ENCODE results near the gene F12.

The F12 gene

DNA sequence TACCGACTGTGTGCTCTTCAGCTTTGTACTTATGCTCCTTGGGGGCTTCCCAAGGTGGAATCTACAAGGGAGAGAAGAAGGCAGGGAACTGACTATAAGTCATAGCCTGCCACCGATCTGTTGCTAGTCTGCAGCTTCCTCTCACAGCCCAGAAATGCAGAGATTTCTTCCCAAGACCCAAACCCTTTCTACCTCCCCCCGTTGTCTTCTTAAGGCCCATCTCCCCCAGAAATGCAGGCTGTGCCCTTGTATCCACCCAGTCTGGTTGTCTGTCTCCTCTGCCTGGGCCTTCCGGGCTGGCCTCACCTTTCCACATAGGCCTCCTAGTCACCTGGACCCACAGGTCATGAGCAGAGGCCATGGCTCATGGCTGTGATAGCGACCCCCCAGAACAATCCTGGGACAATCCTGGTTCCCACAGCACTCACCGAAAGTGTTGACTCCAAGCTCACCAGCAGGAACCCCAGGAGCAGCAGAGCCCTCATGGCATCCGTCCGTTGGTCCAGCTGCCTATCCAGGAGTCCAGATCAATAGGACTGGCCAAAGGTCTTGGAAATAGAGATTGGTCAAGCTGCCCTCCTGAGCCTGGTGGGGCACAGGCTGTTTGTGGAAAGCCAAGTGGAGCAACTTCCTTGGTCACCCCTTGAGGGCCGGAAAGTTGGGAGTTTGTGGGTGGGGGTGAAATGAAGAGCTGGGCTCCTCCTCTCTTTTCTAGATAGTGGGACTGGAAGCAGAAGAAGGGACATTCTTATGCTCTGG is at the start of gene F12:
Gene F12, minus strand, starts transcription at position 522 of the 759 bp plus-strand sequence. Its CDS starts 37 bp downstream, at position 485.
- TF ChIP-seq GATA2 (IDR thresholded peaks at IDR 0.05; ENCODE audit: low read depth, low read length) (no peak), GATA3 (IDR thresholded peaks at IDR 0.05; ENCODE audit: low read depth, low read length) (no peak)

DNA sequence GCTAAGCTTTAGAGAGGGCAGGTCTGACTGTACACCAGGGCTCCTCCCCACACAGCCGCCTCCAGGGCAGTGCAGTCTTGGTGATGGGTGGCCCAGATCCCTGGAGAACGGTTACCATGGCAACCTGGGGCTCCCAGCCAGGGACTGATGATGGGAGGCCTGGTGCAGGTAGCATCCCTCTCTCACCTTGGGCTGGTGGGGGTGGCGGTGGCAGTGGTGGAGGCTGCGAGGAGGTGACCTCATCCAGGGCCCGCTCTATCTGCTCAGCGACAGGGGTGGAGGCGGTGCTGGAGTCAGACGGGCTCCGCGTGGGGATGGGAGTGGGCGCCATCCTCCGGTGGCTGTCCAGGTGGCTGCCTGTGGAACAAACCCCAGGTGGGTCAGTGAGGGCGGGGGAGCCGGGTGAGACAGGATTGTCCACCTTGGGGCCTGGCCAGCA is 49.6 kb upstream of the F12 start:
- TF ChIP-seq GATA2 (IDR thresholded peaks at IDR 0.05; ENCODE audit: low read depth, low read length) (no peak), GATA3 (IDR thresholded peaks at IDR 0.05; ENCODE audit: low read depth, low read length) (no peak)

DNA sequence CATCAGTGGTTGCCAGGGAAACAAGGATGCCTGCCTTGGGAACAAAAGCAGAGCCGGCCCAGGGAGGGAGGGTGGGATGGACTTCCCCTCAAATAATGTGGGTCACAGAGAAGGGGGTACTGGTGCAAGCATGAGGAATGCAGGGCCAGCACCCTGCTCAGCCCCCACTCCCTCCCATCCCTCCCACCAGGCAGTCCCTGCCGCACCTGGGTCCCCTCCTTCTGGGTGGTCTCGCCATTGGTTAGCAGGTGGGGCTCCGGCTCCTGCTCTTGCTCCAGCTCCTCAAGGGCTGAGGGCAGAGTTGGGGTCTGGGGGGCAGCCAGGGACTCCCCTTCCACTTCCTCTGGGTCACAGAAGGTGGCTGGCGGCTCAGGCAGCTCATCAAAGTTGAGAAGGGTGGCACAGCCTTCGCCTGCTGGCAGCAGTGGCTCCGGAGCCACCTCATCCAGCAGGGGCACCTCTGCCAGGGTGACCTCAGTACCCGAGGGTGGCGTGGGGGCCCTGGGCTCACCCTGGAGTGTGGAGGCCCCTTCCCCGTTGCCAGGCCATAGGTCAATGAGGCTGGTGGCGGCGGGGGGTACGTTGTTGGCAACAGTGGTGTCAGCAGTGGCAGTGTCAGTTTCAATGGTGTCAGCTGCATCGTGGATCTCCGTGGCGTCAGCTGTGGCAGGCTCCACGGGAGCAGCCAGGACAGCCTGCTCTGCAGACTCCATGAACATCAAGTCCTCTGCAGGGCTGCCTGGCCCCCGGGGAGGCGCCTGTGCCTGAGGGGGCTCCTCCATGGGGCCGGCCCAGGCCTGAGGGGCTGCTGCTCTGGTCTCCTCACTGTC is 48.7 kb upstream of the F12 start:
- TF ChIP-seq GATA3 (IDR thresholded peaks at IDR 0.05; ENCODE audit: low read depth, low read length) (no peak), GATA2 (IDR thresholded peaks at IDR 0.05; ENCODE audit: low read depth, low read length) (no peak)

DNA sequence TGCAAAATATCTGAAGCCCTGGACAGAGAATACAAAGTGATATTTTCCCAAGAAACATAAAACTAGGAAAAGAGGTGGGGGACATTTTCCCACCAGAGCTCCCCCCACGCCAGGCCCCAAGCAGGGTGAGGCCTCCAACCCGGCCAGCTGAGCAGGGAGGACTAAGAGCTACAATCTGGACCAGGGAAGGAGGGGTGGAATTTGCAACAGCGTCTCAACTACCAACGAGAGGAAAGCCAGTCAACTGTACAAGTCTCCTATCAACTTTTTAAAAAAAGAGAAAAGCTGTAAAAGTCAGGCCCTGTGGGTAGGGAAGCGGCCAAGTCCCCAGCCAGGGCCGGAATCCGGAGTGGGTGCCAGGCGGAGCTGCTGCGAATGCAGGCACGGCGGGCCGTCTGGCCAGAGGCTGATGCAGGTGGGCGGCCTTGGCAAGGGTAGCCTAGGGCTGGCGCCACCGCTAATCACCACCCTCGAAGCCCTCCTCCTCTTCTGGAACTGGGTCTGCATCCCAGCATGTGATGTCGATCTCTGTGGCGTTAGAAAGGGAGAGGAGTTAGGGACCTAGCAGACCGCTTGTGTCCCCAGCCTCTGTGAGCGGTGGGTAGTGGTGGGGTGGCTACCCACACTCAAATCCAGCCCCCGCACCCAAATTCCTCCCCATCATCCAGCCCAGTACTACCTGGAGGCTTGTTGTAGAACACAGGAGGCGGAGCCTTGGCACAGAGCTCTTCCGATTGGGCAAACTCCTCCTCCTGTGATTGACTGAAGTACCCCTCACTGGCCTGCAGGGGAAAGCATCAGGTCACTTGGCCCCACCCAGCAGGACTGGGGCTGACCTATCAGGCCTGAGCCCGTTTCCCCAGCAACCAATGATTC is 47.9 kb upstream of the F12 start:
- TF ChIP-seq GATA2 (IDR thresholded peaks at IDR 0.05; ENCODE audit: low read depth, low read length), result no peak
- TF ChIP-seq GATA3 (IDR thresholded peaks at IDR 0.05; ENCODE audit: low read depth, low read length), result no peak

DNA sequence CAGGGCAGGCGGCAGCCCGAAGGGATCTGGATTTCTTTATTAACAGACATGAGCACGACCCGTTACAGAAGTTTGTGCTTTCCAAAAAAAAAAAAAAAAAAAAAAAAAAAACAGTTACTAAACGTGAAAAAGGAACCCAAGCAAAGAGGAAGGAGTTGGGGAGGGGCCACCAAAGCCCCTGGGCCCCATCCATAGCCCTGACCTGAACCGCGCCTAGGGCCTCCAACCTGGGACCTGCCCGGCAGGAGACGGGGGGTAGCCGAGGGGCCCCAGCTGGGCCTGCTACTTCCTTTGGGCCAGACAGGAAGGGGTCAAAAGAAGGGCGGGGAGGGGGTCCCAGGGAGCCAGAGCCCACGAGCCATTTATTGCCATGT is 47.2 kb upstream of the F12 start:
- TF ChIP-seq GATA3 (IDR thresholded peaks at IDR 0.05; ENCODE audit: low read depth, low read length), result no peak
- TF ChIP-seq GATA2 (IDR thresholded peaks at IDR 0.05; ENCODE audit: low read depth, low read length), result no peak

DNA sequence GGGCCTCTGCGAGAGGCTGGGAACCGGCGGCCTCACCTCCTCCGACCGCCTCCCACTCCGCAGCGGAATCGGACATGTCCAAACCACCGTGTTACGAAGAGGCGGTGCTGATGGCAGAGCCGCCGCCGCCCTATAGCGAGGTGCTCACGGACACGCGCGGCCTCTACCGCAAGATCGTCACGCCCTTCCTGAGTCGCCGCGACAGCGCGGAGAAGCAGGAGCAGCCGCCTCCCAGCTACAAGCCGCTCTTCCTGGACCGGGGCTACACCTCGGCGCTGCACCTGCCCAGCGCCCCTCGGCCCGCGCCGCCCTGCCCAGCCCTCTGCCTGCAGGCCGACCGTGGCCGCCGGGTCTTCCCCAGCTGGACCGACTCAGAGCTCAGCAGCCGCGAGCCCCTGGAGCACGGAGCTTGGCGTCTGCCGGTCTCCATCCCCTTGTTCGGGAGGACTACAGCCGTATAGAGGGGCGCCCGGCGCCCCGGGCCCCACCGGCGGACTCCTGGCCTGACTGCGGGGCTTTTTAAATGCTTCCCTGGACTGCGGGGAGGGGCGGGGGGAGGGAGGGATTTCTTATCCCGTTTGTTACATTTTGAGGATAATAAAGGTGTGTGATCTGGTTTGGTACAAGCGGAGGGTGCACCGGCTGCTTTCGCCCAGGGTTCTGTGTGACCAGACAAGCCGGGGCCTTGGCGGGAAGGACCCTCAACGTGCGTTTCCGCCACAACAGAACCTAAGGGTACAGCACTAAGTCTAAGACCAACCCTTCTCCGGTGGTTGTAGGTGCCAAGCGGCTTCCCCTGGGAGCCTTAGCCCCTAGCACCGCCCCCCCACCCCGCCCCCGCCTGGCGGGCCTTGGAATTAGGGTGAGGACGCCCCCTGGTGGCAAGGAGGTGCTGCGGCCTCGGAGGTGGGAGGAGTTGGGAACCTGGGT is 46.6 kb upstream of the F12 start:
- TF ChIP-seq GATA2 (IDR thresholded peaks at IDR 0.05; ENCODE audit: low read depth, low read length), result no peak
- TF ChIP-seq GATA3 (IDR thresholded peaks at IDR 0.05; ENCODE audit: low read depth, low read length), result no peak

DNA sequence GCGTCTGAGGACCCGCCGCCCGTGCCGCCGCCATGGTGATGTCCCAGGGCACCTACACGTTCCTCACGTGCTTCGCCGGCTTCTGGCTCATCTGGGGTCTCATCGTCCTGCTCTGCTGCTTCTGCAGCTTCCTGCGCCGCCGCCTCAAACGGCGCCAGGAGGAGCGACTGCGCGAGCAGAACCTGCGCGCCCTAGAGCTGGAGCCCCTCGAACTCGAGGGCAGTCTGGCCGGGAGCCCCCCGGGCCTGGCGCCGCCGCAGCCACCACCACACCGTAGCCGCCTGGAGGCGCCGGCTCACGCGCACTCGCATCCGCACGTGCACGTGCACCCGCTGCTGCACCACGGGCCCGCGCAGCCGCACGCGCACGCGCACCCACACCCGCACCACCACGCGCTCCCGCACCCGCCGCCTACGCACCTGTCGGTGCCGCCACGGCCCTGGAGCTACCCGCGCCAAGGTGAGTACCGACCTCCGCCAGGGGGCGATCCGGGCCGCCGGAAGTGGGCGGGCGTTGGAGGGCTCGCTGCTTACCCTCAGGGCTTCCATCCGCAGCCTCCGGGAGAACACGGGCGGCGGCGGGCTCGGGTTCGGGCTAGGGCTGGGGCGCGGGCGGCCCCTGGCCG is 45.8 kb upstream of the F12 start:
- TF ChIP-seq GATA2 (IDR thresholded peaks at IDR 0.05; ENCODE audit: low read depth, low read length) (no peak), GATA3 (IDR thresholded peaks at IDR 0.05; ENCODE audit: low read depth, low read length) (no peak)

DNA sequence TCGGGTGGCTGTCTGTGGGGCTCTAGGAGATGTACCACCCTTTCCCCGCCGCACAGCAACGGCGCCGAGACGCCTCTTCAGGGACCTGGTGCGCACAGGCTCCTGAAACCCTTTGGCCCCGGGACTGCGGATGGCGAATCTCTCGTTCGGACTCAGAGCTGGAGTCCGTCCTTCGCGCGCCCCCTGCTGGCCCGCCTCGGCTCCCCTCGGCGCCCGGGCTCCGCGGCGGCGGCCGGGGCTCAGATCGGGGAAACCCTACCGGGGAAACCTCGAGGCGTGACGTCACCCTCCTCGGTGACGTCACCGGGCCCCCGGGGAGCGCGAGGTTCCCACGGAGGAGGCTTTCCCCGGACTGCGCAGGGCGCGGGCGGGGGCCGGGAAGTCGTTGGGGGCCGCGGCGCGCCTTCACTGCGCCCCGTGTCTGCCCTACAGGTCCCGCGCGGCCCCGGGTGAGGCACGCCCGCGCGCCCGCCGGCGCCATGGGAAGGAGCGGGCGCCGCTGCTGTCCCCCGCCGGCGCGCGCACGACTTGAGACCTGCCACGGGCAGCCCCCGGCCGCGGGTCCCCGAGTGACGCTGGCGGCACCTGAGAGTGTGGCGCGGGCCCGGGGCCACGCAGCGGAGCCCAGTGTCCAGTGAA is 45.2 kb upstream of the F12 start:
- TF ChIP-seq GATA3 (IDR thresholded peaks at IDR 0.05; ENCODE audit: low read depth, low read length) (no peak), GATA2 (IDR thresholded peaks at IDR 0.05; ENCODE audit: low read depth, low read length) (no peak; the same call in 1 of the 2 replicates)

DNA sequence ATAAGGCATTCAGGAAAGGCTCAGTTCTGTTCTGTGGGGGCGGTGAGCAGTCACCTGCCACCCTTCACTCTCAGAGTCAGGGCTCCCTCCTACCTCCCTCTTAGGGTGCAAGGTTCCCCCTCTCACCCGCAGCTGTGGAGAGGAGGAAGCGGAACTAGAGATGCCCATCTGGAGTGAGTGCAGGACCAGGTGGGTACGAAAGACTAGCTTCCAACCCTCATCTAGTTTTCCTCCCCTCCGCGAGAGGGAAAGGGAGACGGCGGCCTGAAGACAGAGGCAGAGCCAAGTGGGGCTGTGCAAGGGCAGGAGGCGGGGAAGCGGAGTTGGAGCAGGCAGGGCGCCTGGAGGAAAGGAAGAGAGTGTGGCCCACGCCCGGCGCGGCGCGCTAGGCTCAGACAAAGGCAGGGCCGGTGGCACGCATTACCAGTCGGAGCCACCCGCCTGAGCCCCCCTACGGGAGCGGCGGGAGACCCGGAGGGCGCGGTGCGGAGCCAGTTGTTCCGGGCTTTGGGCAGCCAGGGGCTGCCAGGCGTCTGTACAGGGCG is 44.6 kb upstream of the F12 start:
- no peak for TF ChIP-seq GATA3 (IDR thresholded peaks at IDR 0.05; ENCODE audit: low read depth, low read length)
- TF ChIP-seq GATA2 (IDR thresholded peaks at IDR 0.05; ENCODE audit: low read depth, low read length), result no peak

DNA sequence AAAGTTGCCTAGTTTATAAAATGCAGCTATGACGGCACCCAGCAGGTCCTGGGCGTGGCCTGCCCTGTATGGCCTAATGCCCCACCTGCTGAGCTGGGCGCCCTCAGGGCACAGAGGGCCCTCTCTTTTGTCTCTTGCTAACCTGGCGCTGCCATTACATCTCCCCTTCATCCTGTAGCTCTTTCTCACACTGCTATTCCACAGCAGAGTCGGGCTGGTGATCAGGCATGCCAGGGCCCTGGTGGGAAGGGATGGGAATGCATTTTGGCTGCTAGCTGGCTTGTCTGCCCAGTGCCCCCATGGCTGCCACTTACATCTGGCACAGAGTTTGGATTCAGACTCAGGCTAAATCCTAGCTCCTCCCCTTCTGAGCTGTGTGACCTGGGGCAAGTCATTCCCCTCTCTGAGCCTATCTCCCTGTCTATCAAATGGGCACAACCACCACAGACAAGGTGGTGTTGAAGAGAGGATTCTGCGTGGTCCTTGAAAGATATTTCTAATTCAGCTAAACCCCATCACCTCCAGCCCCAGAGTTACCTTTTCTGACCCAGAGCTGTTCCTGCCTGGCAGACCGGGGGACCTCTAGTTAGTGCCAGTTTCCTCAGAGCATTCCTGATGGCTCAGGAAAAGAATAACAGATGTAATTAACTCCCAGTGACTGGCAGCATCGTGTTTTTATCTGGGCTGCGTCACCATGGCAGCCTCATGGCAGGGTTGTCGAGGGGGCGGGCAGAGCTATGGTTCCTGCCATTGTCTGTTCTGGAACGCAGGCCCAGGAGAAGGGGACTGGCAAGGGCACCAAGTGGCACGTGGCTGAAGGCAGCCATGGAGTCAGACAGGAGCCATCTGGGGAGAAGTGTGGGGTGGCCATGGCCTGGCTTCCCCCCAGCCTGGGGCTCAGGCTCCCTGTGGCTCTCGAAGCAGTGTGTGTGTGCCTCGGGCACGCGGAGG is 43.6 kb upstream of the F12 start:
- TF ChIP-seq GATA3 (IDR thresholded peaks at IDR 0.05; ENCODE audit: low read depth, low read length), result no peak
- peak; percentile 30; the same call in 1 of the 2 replicates for TF ChIP-seq GATA2 (IDR thresholded peaks at IDR 0.05; ENCODE audit: low read depth, low read length)
